NAMALWA (cell line): ENCODE measurements around the gene CHD6.

Source experiments
- DNase-seq: peaks from one replicate; pipeline ENCODE4 v3.0.0-alpha.2; 2015; ENCODE audit warnings: low spot score

Gene CHD6

GRCh38 chr20:41366546-41367392 lies 251.4 kb downstream of the CHD6 start, which contains the start of gene EMILIN3:
TSS of gene EMILIN3 (minus strand) at chr20:41366818. CDS start at chr20:41366634, 184 bp downstream.
- no peak for DNase-seq

- DNase-seq = no peak
Observed at GRCh38 chr20:41365777-41366545, 252.2 kb downstream of the CHD6 start.

GRCh38 chr20:41364967-41365765 lies 253.0 kb downstream of the CHD6 start:
- DNase-seq = no peak

GRCh38 chr20:41364236-41364855 lies 253.8 kb downstream of the CHD6 start:
- no peak for DNase-seq

- DNase-seq = no peak
Observed at GRCh38 chr20:41363601-41364000, 254.6 kb downstream of the CHD6 start.

- DNase-seq = no peak
Observed at GRCh38 chr20:41362748-41363140, 255.4 kb downstream of the CHD6 start.

GRCh38 chr20:41361757-41362747 lies 256.1 kb downstream of the CHD6 start:
- no peak for DNase-seq

GRCh38 chr20:41360831-41361756 lies 257.1 kb downstream of the CHD6 start:
- no peak for DNase-seq

- DNase-seq = no peak
Observed at GRCh38 chr20:41359541-41360011, 258.6 kb downstream of the CHD6 start.

- DNase-seq = no peak
Observed at GRCh38 chr20:41358717-41359116, 259.5 kb downstream of the CHD6 start.

GRCh38 chr20:41358230-41358629 lies 259.9 kb downstream of the CHD6 start:
- no peak for DNase-seq

- DNase-seq = peak; percentile 31
Observed at GRCh38 chr20:41357424-41358163, 260.6 kb downstream of the CHD6 start.

- DNase-seq = no peak
Observed at GRCh38 chr20:41356951-41357350, 261.2 kb downstream of the CHD6 start.

GRCh38 chr20:41355598-41356203 lies 262.5 kb downstream of the CHD6 start:
- DNase-seq = no peak

- no peak for DNase-seq
Observed at GRCh38 chr20:41355192-41355591, 263.0 kb downstream of the CHD6 start.

GRCh38 chr20:41353530-41353929 lies 264.6 kb downstream of the CHD6 start:
- DNase-seq = no peak

- DNase-seq = peak; percentile 22
Observed at GRCh38 chr20:41352666-41353065, 265.5 kb downstream of the CHD6 start.

GRCh38 chr20:41352106-41352505 lies 266.1 kb downstream of the CHD6 start:
- DNase-seq = no peak
